H1 (cell line): ENCODE results near the gene CDH22. TPM values are rescaled to one million over a fixed set of nuclear protein-coding genes. Genes with fewer than 3 reads are reported as not detected.

Experiments
- CTCF ChIA-PET: fragments of 300-600 bp; sonication (Branson Sonifier 250); formaldehyde crosslinking; loops from one replicate; lab custom pipeline; 2021; ENCODE audit not compliant: partially characterized antibody; lab: Charles Lee
- POLR2A ChIA-PET: fragments of 300-600 bp; sonication (Branson Sonifier 250); formaldehyde crosslinking; loops from one replicate; lab custom pipeline; 2021; ENCODE audit warnings: inconsistent platforms; ENCODE audit not compliant: partially characterized antibody; lab: Charles Lee
- DNase-seq, 2 experiments: peaks; one replicate each; pipeline versions ENCODE4 v3.0.0 to v3.0.0-alpha.2; 2010 to 2022; ENCODE audit warnings: low spot score in 2 of 2, low read depth in 1 of 2, mixed read lengths in 1 of 2
- FAIRE-seq: peaks from 2 replicates; lab custom pipeline; 2011; peaks lifted over from hg19 to GRCh38; lab: Jason Lieb, UNC
- H2AFZ ChIP-seq: 2 replicates; pipeline ENCODE4 v1.8.1; 2012; ENCODE audit warnings: low read length, inconsistent platforms
- H2AK5ac ChIP-seq: 2 replicates; pipeline ENCODE4 v1.6.1; 2013; ENCODE audit warnings: low read depth, low read length
- H2BK120ac ChIP-seq: replicated peaks from 2 replicates; pipeline ENCODE3; 2013; ENCODE audit warnings: low read depth, low read length, inconsistent platforms
- H2BK12ac ChIP-seq: 2 replicates; pipeline ENCODE4 v1.6.1; 2013; ENCODE audit warnings: low read depth, low read length
- H2BK15ac ChIP-seq: 2 replicates; pipeline ENCODE4 v1.6.1; 2013; ENCODE audit warnings: low read length
- H2BK20ac ChIP-seq: 2 replicates; pipeline ENCODE4 v1.6.1; 2013; ENCODE audit warnings: low read length
- H2BK5ac ChIP-seq: 2 replicates; pipeline ENCODE4 v1.6.1; 2013; ENCODE audit warnings: low read depth, low read length
- H3K14ac ChIP-seq: 2 replicates; pipeline ENCODE4 v1.6.1; 2013; ENCODE audit warnings: inconsistent platforms; ENCODE audit not compliant: insufficient read length
- H3K18ac ChIP-seq: 2 replicates; pipeline ENCODE4 v1.6.1; 2013; ENCODE audit warnings: low read length; ENCODE audit errors: extremely low read depth
- H3K23ac ChIP-seq: 2 replicates; pipeline ENCODE4 v1.6.1; 2013; ENCODE audit warnings: inconsistent platforms; ENCODE audit not compliant: insufficient read length
- H3K23me2 ChIP-seq: 2 replicates; pipeline ENCODE4 v1.6.1; 2013; ENCODE audit warnings: low read depth, low read length
- H3K27ac ChIP-seq: 2 replicates; pipeline ENCODE4 v1.6.1; 2011; ENCODE audit warnings: low read depth, low read length, inconsistent platforms
- H3K27me3 ChIP-seq, 4 experiments: replicated peaks in 1 of 4; 1 replicate in 1 of 4; 2 replicates in 3 of 4; pipeline versions ENCODE4 v1.6.1 to v1.8.1; 2011 to 2013; ENCODE audit warnings: low read length in 3 of 4, mild to moderate bottlenecking in 3 of 4, inconsistent platforms in 2 of 4, mixed read lengths in 2 of 4, moderate library complexity in 1 of 4; ENCODE audit not compliant: control insufficient read depth in 3 of 4, insufficient read depth in 3 of 4; ENCODE audit errors: extremely low read depth in 1 of 4
- H3K36me3 ChIP-seq, 4 experiments: 2 replicates each; pipeline versions ENCODE4 v1.6.1 to v1.8.1; 2011 to 2013; ENCODE audit warnings: mild to moderate bottlenecking in 4 of 4, low read length in 3 of 4, moderate library complexity in 2 of 4, control low read depth in 1 of 4, inconsistent platforms in 1 of 4; ENCODE audit not compliant: insufficient read depth in 4 of 4, control insufficient read depth in 2 of 4
- H3K4ac ChIP-seq: replicated peaks from 2 replicates; pipeline ENCODE3; 2013; ENCODE audit warnings: low read length, low read depth, mixed read lengths, inconsistent platforms; ENCODE audit not compliant: insufficient read length
- H3K4me1 ChIP-seq, 4 experiments: replicated peaks in 1 of 4; 1 replicate in 1 of 4; 2 replicates in 3 of 4; pipeline versions ENCODE4 v1.6.1 to v1.8.1; 2011 to 2013; ENCODE audit warnings: low read length in 3 of 4, inconsistent platforms in 2 of 4, mixed read lengths in 1 of 4; ENCODE audit not compliant: insufficient read depth in 4 of 4, control insufficient read depth in 3 of 4
- H3K4me2 ChIP-seq, 2 experiments: 2 replicates each; pipeline versions ENCODE4 v1.6.1 to v1.8.1; 2011 to 2013; ENCODE audit warnings: low read depth in 2 of 2, low read length in 2 of 2, control low read depth in 1 of 2, inconsistent platforms in 1 of 2, mild to moderate bottlenecking in 1 of 2; ENCODE audit not compliant: insufficient read depth in 1 of 2
- H3K4me3 ChIP-seq, 4 experiments: fragments of 200-600, 300-600 bp in 1 of 4; sonication (generic), shearing (Covaris generic), sonication (Bioruptor Twin) in 1 of 4; 2 replicates each; pipeline versions ENCODE4 v1.5.1 to v1.8.1; 2011 to 2016; ENCODE audit warnings: low read length in 4 of 4, low read depth in 3 of 4, control low read depth in 2 of 4, inconsistent platforms in 2 of 4, mild to moderate bottlenecking in 2 of 4, mixed read lengths in 1 of 4, moderate library complexity in 1 of 4; ENCODE audit not compliant: insufficient read depth in 2 of 4; ENCODE audit errors: extremely low read depth in 1 of 4
- H3K56ac ChIP-seq: replicated peaks from 2 replicates; pipeline ENCODE3; 2013; ENCODE audit warnings: low read depth, mild to moderate bottlenecking, mixed read lengths, low read length, inconsistent platforms; ENCODE audit not compliant: insufficient read length
- H3K79me1 ChIP-seq: 2 replicates; pipeline ENCODE4 v1.6.1; 2013; ENCODE audit warnings: low read depth, low read length, control low read depth
- H3K79me2 ChIP-seq, 2 experiments: 2 replicates each; pipeline versions ENCODE4 v1.6.1 to v1.8.1; 2012 to 2013; ENCODE audit warnings: low read length in 2 of 2, mild to moderate bottlenecking in 2 of 2, inconsistent platforms in 1 of 2; ENCODE audit not compliant: insufficient read depth in 2 of 2, control insufficient read depth in 1 of 2
- H3K9ac ChIP-seq, 4 experiments: replicated peaks in 1 of 4; 1 replicate in 1 of 4; 2 replicates in 3 of 4; pipeline versions ENCODE4 v1.6.1 to v1.8.1; 2011 to 2013; ENCODE audit warnings: low read depth in 3 of 4, low read length in 3 of 4, control low read depth in 2 of 4, mild to moderate bottlenecking in 2 of 4, moderate library complexity in 2 of 4, inconsistent platforms in 1 of 4; ENCODE audit errors: extremely low read depth in 1 of 4
- H3K9me3 ChIP-seq, 2 experiments: 2 replicates each; pipeline versions ENCODE4 v1.6.1 to v1.8.1; 2012 to 2013; ENCODE audit warnings: mild to moderate bottlenecking in 2 of 2, moderate library complexity in 2 of 2, control low read depth in 1 of 2, inconsistent platforms in 1 of 2, low read depth in 1 of 2, low read length in 1 of 2, mixed read lengths in 1 of 2; ENCODE audit not compliant: insufficient read depth in 2 of 2
- H4K20me1 ChIP-seq, 2 experiments: replicated peaks in 1 of 2; 2 replicates each; pipeline versions ENCODE3 to v1.8.1; 2011 to 2013; ENCODE audit warnings: inconsistent platforms in 2 of 2, low read length in 2 of 2, mild to moderate bottlenecking in 1 of 2; ENCODE audit not compliant: insufficient read depth in 2 of 2, control insufficient read depth in 1 of 2
- H4K5ac ChIP-seq: 2 replicates; pipeline ENCODE4 v1.6.1; 2013; ENCODE audit warnings: low read length, low read depth, mixed read lengths, inconsistent platforms; ENCODE audit not compliant: insufficient read length
- H4K8ac ChIP-seq: 2 replicates; pipeline ENCODE4 v1.8.0; 2013; ENCODE audit warnings: mild to moderate bottlenecking, moderate library complexity, low read length, inconsistent platforms; ENCODE audit not compliant: insufficient read depth; ENCODE audit errors: extremely low read depth
- H4K91ac ChIP-seq: replicated peaks from 2 replicates; pipeline ENCODE3; 2013; ENCODE audit warnings: low read length, mixed read lengths, inconsistent platforms; ENCODE audit not compliant: insufficient read length
- MAX ChIP-seq: IDR thresholded peaks from 2 replicates; pipeline ENCODE4 v1.6.1; 2012; ENCODE audit warnings: inconsistent platforms
- RBBP5 ChIP-seq: IDR thresholded peaks from 2 replicates; pipeline ENCODE4 v1.7.1; 2012; ENCODE audit warnings: low read depth, mild to moderate bottlenecking, inconsistent platforms, low read length, moderate library complexity, borderline replicate concordance
- RFX5 ChIP-seq: IDR thresholded peaks from 2 replicates; pipeline ENCODE4 v1.6.1; 2011; ENCODE audit warnings: low read depth, low read length, improper control_type of control experiment, borderline replicate concordance
- SIX5 ChIP-seq: IDR thresholded peaks from 2 replicates; pipeline ENCODE4 v1.6.1; 2011; ENCODE audit warnings: mild to moderate bottlenecking, low read depth, low read length
- WGBS, 2 experiments: shearing (Covaris generic) in 1 of 2; methylation state at CpG; one replicate each; pipeline versions ENCODE4 v1.1.6 to v1.1.7; 2013 to 2015; ENCODE audit warnings: low lambda C conversion rate in 2 of 2, mixed read lengths in 2 of 2, inconsistent platforms in 1 of 2, low coverage in 1 of 2, missing lambda C conversion rate in 1 of 2; ENCODE audit not compliant: insufficient replicate concordance in 2 of 2, insufficient coverage in 1 of 2, insufficient read length in 1 of 2; ENCODE audit errors: extremely low coverage in 1 of 2, missing lambda C conversion rate in 1 of 2; 5-methylcytosine and 5-hydroxymethylcytosine counted together
- polyA plus RNA-seq, 7 experiments: library from polyadenylated mRNA; depleted of rRNA in 3 of 7; stranded (reverse) in 5 of 7; unstranded in 2 of 7; fragments of >200 nt in 5 of 7; fragments of 200-250 nt in 2 of 7; gene quantifications; 1 replicate in 5 of 7; 2 replicates in 1 of 7; 4 replicates in 1 of 7; pipeline versions ENCODE4 v1.2.1 to v1.2.3, GENCODE V29; 2011 to 2013; ENCODE audit warnings: missing spikeins in 2 of 7, mixed read lengths in 2 of 7
- total RNA-seq: library from RNA; stranded (reverse); fragmentation: NEBNext Ultra II Directional; extraction: Animal tissue kit (Norgen Biotek cat#: 25700); gene quantifications from 2 replicates; pipeline ENCODE4 v1.2.1, GENCODE V29; 2021

The CDH22 gene
- total and polyA plus RNA-seq, 2 of the 8 experiments (the other 6 are each of a cell fraction or from before 2014, with no cell fraction given): 0.35 to 0.39 TPM

- no peak overlapping the region for H2BK5ac ChIP-seq
- TF ChIP-seq RFX5: no peak
- TF ChIP-seq RBBP5: no peak
- no peak for TF ChIP-seq MAX
- no peak for TF ChIP-seq SIX5
- TF ChIP-seq, all 59 proteins: peak for 0
- Histone ChIP-seq H2BK15ac (no peak overlapping the region), H3K4me2 (no peak overlapping the region), H3K14ac (no peak overlapping the region), H3K27me3 (peaks cover 0 to 2% (median under 1%) of the 10 kb centered on the region in 4 experiments; a peak in 1 of 7 replicates), H2BK20ac (no peak overlapping the region), H3K79me2 (no peaks in the 10 kb centered on the region), H3K4me3 (no peak overlapping the region), H3K27ac (no peak overlapping the region), H3K23ac (no peak overlapping the region), H3K4ac (no peak overlapping the region), H3K79me1 (no peaks in the 10 kb centered on the region), H3K4me1 (peaks cover 0 to 5% (median 3%) of the 10 kb centered on the region in 4 experiments; a peak in 4 of 7 replicates), H3K23me2 (no peaks in the 10 kb centered on the region), H3K9me3 (no peaks in the 10 kb centered on the region), H4K5ac (no peak overlapping the region), H4K91ac (no peak overlapping the region), H4K20me1 (peaks cover 0 to 2% of the 10 kb centered on the region in 2 experiments), H3K36me3 (no peaks in the 10 kb centered on the region), H2BK12ac (no peak overlapping the region), H3K56ac (no peak overlapping the region), H2AK5ac (no peak overlapping the region), H4K8ac (no peak overlapping the region), H2AFZ (no peak overlapping the region), H3K9ac (no peak overlapping the region), H2BK120ac (no peak overlapping the region), H3K18ac (no peak overlapping the region)
- CTCF ChIA-PET: interaction anchor here (1.1 to 17.6 kb wide), 15 partner anchors 9 to 200 kb away, joined by 3 to 214 read pairs (median 5); partner anchors contain the start of gene CDH22
- WGBS, 2 experiments: 88% methylated on average over 1 of the region's 1 CpG; no CpG with 5 or more reads in 1 of the 2 experiments
- no peak for DNase-seq
- POLR2A ChIA-PET: interaction anchor here (1.3 kb wide), 1 partner anchor 21 kb away, joined by 3 read pairs; no protein-coding TSS in a partner anchor
- no peak for FAIRE-seq
Observed at GRCh38 chr20:46325789-46326188, 17.5 kb upstream of the CDH22 start.
